HepG2 (cell line): ENCODE measurements around the gene APEX1. TPM values are rescaled to one million over a fixed set of nuclear protein-coding genes. Genes with fewer than 3 reads are reported as not detected.

ENCODE experiments used
- ATAC-seq: fragments of 200-7000 bp; cut with Tn5 transposase; 3 replicates; pipeline ENCODE4 v1.9.1; 2020; ENCODE audit warnings: mild to moderate bottlenecking, moderate library complexity
- BruUV-seq: library from RNA; stranded (reverse); fragments of 400-500 nt; replicated peaks from 2 replicates; lab custom pipeline; 2021; lab: Mats Ljungman, UMichigan
- CTCF ChIA-PET: fragments of 300-600 bp; formaldehyde crosslinking; extraction: SDS; loops from one replicate; lab custom pipeline; 2021; ENCODE audit warnings: low total read pairs, inconsistent platforms, low intra/inter-chr PET ratio; lab: Yijun Ruan, JAX
- POLR2A ChIA-PET: fragments of 350-600 bp; sonication (Branson Sonifier 250); formaldehyde crosslinking; loops from one replicate; lab custom pipeline; 2020; ENCODE audit warnings: antibody characterized with exemption, inconsistent platforms; lab: Yijun Ruan, JAX
- DNase-seq: peaks from one replicate; pipeline ENCODE4 v3.0.0-alpha.2; 2015; ENCODE audit warnings: low spot score
- FAIRE-seq: peaks from 3 replicates; lab custom pipeline; 2011; peaks lifted over from hg19 to GRCh38; lab: Jason Lieb, UNC
- H2AFZ ChIP-seq: one replicate; pipeline ENCODE4 v1.6.1; 2011; ENCODE audit warnings: low read length, inconsistent platforms
- H3K27ac ChIP-seq: fragments of 300-600 bp; 3 replicates; pipeline ENCODE4 v1.8.0; 2011; ENCODE audit warnings: mixed run types, mild to moderate bottlenecking, mixed read lengths, low read length, inconsistent platforms; ENCODE audit not compliant: insufficient read depth; ENCODE audit errors: extremely low read length
- H3K27me3 ChIP-seq, 2 experiments: fragments of 200-600 bp in 1 of 2; 2 replicates in 1 of 2; 3 replicates in 1 of 2; pipeline versions ENCODE4 v1.6.0 to v1.8.0; 2011; ENCODE audit warnings: low read length in 2 of 2, mild to moderate bottlenecking in 2 of 2, moderate library complexity in 2 of 2, inconsistent platforms in 1 of 2; ENCODE audit not compliant: insufficient read depth in 2 of 2, control insufficient read depth in 1 of 2
- H3K36me3 ChIP-seq, 2 experiments: fragments of 200-600 bp in 1 of 2; replicated peaks in 1 of 2; 2 replicates in 1 of 2; 3 replicates in 1 of 2; pipeline versions ENCODE4 v1.5.1 to v1.8.0; 2011; ENCODE audit warnings: low read length in 2 of 2, inconsistent platforms in 1 of 2; ENCODE audit not compliant: insufficient read depth in 2 of 2, control insufficient read depth in 1 of 2
- H3K4me1 ChIP-seq: 2 replicates; pipeline ENCODE4 v1.5.1; 2012; ENCODE audit warnings: low read length, inconsistent platforms; ENCODE audit not compliant: insufficient read depth
- H3K4me2 ChIP-seq: 2 replicates; pipeline ENCODE4 v1.6.0; 2011; ENCODE audit warnings: low read depth, low read length, inconsistent platforms
- H3K4me3 ChIP-seq, 3 experiments: fragments of 200-600 bp in 1 of 3; sonication (generic), shearing (Covaris generic) in 1 of 3; replicated peaks in 1 of 3; 2 replicates each; pipeline ENCODE4 v1.5.1; 2011 to 2016; ENCODE audit warnings: low read length in 3 of 3, inconsistent platforms in 2 of 3, low read depth in 2 of 3, mild to moderate bottlenecking in 2 of 3, control low read depth in 1 of 3, mixed read lengths in 1 of 3; ENCODE audit not compliant: insufficient read depth in 1 of 3
- H3K79me2 ChIP-seq: one replicate; pipeline ENCODE4 v1.6.1; 2011; ENCODE audit warnings: low read length, inconsistent platforms; ENCODE audit not compliant: insufficient read depth
- H3K9ac ChIP-seq: 2 replicates; pipeline ENCODE4 v1.6.0; 2011; ENCODE audit warnings: mild to moderate bottlenecking, low read depth, low read length, inconsistent platforms; ENCODE audit not compliant: insufficient read depth
- H3K9me3 ChIP-seq: 2 replicates; pipeline ENCODE4 v1.5.1; 2012; ENCODE audit warnings: mild to moderate bottlenecking, low read length
- H4K20me1 ChIP-seq: 2 replicates; pipeline ENCODE4 v1.6.0; 2011; ENCODE audit warnings: inconsistent platforms, mild to moderate bottlenecking, low read length, moderate library complexity; ENCODE audit not compliant: insufficient read depth
- CREBL2 ChIP-seq: sonication (generic); formaldehyde crosslinking; IDR thresholded peaks from 2 replicates; pipeline ENCODE4 v1.8.1; 2023; ENCODE audit warnings: missing genetic modification reagents, mild to moderate bottlenecking, borderline replicate concordance
- HINFP ChIP-seq: sonication (generic); formaldehyde crosslinking; IDR thresholded peaks from 2 replicates; pipeline ENCODE4 v1.4.0; 2020; ENCODE audit warnings: low read depth, mild to moderate bottlenecking, missing genetic modification reagents
- IRX3 ChIP-seq: sonication (generic); formaldehyde crosslinking; IDR thresholded peaks from 2 replicates; pipeline ENCODE4 v1.8.1; 2023; ENCODE audit warnings: mild to moderate bottlenecking, low read depth, missing genetic modification reagents, borderline replicate concordance
- MLX ChIP-seq: IDR thresholded peaks from 2 replicates; pipeline ENCODE4 v1.6.1; 2016
- TMF1 ChIP-seq: sonication (generic); formaldehyde crosslinking; IDR thresholded peaks from 2 replicates; pipeline ENCODE4 v1.8.1; 2022; ENCODE audit warnings: low read depth, missing genetic modification reagents
- ZNF674 ChIP-seq: sonication (generic); formaldehyde crosslinking; IDR thresholded peaks from 2 replicates; pipeline ENCODE4 v1.5.0; 2020; ENCODE audit warnings: low read depth, mild to moderate bottlenecking, missing genetic modification reagents
- WGBS: methylation state at CpG from one replicate; pipeline ENCODE4 v1.1.6; 2017; ENCODE audit warnings: low lambda C conversion rate; 5-methylcytosine and 5-hydroxymethylcytosine counted together
- in situ Hi-C: cut with HindIII; loops from 2 replicates; pipeline ENCODE4 v1.10.0; 2017; ENCODE audit warnings: low pct_unique_long_range_greater_than_20kb; ENCODE audit not compliant: extremely low pct_ligation_motif_present
- intact Hi-C: fragments of 100-400 bp; cut with micrococcal nuclease; formaldehyde crosslinking; loops from one replicate; pipeline ENCODE4 v1.10.0; 2022; ENCODE audit not compliant: unreplicated experiment
- polyA plus RNA-seq, 8 experiments: library from polyadenylated mRNA; depleted of rRNA in 3 of 8; stranded (reverse) in 7 of 8; unstranded in 1 of 8; fragments of >200 nt; fragmentation: Illumina TruSeq in 4 of 8; extraction: Trizol in 4 of 8; gene quantifications; 2 replicates each; pipeline versions ENCODE4 v1.2.1 to v1.2.3, GENCODE V29; 2011 to 2016; ENCODE audit warnings: low read depth in 4 of 8, missing spikeins in 1 of 8, mixed read lengths in 1 of 8; ENCODE audit not compliant: insufficient read depth in 1 of 8
- total RNA-seq, 5 experiments: library from RNA; depleted of rRNA; stranded (reverse); fragments of >200 nt; fragmentation: Illumina TruSeq; extraction: Trizol; gene quantifications; 2 replicates each; pipeline ENCODE4 v1.2.3, GENCODE V29; 2016; ENCODE audit warnings: low read depth in 1 of 5

Gene APEX1
- total and polyA plus RNA-seq, 2 of the 13 experiments (the other 11 are each of a cell fraction or from before 2014, with no cell fraction given) = 171 to 405 TPM

GRCh38 chr14:20478894-20479293 is 23.9 kb downstream of the APEX1 start:
- Histone ChIP-seq H3K4me1 (no peaks in the 10 kb centered on the region), H3K4me2 (no peak overlapping the region), H3K4me3 (no peak overlapping the region), H3K9me3 (no peaks in the 10 kb centered on the region), H3K27ac (no peak overlapping the region), H3K9ac (no peak overlapping the region), H3K79me2 (no peaks in the 10 kb centered on the region), H3K36me3 (peaks cover 17 to 37% of the 10 kb centered on the region in 2 experiments), H2AFZ (no peak overlapping the region), H4K20me1 (no peaks in the 10 kb centered on the region), H3K27me3 (no peaks in the 10 kb centered on the region)
- ChIA-PET POLR2A (interaction anchor here (0.8 to 1.6 kb wide), 3 partner anchors 8 to 18 kb away, joined by 3 read pairs; partner anchors contain the start of gene PIP4P1), CTCF (no interaction called here)
- no TSS peak for BruUV-seq
- 89% methylated on average over 2 of the region's 2 CpGs for WGBS
- intact Hi-C loops (no loop called here), in situ Hi-C loops (no loop called here)
- TF ChIP-seq HINFP (CRISPR knock-in tag) (no peak), TMF1 (CRISPR knock-in tag) (no peak), CREBL2 (CRISPR knock-in tag) (no peak), MLX (no peak), ZNF674 (no peak), IRX3 (CRISPR knock-in tag) (no peak)
- DNase-seq (no peak), FAIRE-seq (no peak), ATAC-seq (no peak)
